Upper lobe of left lung (tissue), 6 donors: ENCODE results near the gene ADD3. TPM values are rescaled to one million over a fixed set of nuclear protein-coding genes. Genes with fewer than 3 reads are reported as not detected.

Experiments
- ATAC-seq, 2 donors: fragments of 200-7000 bp; cut with Tn5 transposase; one replicate each; pipeline ENCODE4 v1.9.1; 2022; ENCODE audit warnings: mild to moderate bottlenecking in 2 of 2, moderate library complexity in 2 of 2; ENCODE audit not compliant: low FRiP score in 2 of 2
- DNase-seq, 2 donors: peaks; one replicate each; pipeline ENCODE4 v3.0.0-alpha.2; 2019 to 2020
- H3K27ac ChIP-seq, 4 donors: fragments of 200-600 bp; sonication (generic); one replicate each; pipeline ENCODE4 v1.5.1; 2016 to 2019
- H3K27me3 ChIP-seq, 4 donors: fragments of 200-600 bp; sonication (generic); one replicate each; pipeline ENCODE4 v1.5.1; 2017 to 2019
- H3K36me3 ChIP-seq, 4 donors: fragments of 200-600 bp; sonication (generic); one replicate each; pipeline ENCODE4 v1.5.1; 2016 to 2019
- H3K4me1 ChIP-seq, 4 donors: fragments of 200-600 bp; sonication (generic); one replicate each; pipeline ENCODE4 v1.5.1; 2018 to 2019
- H3K4me3 ChIP-seq, 4 donors: fragments of 200-600 bp; sonication (generic); one replicate each; pipeline ENCODE4 v1.5.1; 2017 to 2019; ENCODE audit warnings: mild to moderate bottlenecking in 2 of 4, moderate library complexity in 1 of 4
- H3K9me3 ChIP-seq, 4 donors: fragments of 200-600 bp; sonication (generic); one replicate each; pipeline ENCODE4 v1.5.1; 2018 to 2019
- CTCF ChIP-seq, 6 experiments: fragments of 450-650 bp in 4 of 6; fragments of 200-600 bp in 2 of 6; sonication (generic) in 2 of 6; IDR thresholded peaks; one replicate each; pipeline ENCODE4 v1.5.1; 2016 to 2019; ENCODE audit warnings: antibody characterized with exemption in 6 of 6
- EP300 ChIP-seq, 4 donors: sonication (generic); formaldehyde crosslinking; IDR thresholded peaks; one replicate each; pipeline ENCODE4 v1.5.1; 2017; ENCODE audit warnings: antibody characterized with exemption in 4 of 4, control low read depth in 2 of 4
- POLR2A ChIP-seq, 4 donors: fragments of 450-650 bp; IDR thresholded peaks; one replicate each; pipeline ENCODE4 v1.5.1; 2016 to 2017; ENCODE audit warnings: antibody characterized with exemption in 4 of 4, mild to moderate bottlenecking in 2 of 4
- POLR2AphosphoS5 ChIP-seq, 2 donors: sonication (generic); formaldehyde crosslinking; IDR thresholded peaks; one replicate each; pipeline ENCODE4 v1.5.1; 2017; ENCODE audit warnings: antibody characterized with exemption in 2 of 2
- WGBS, 2 donors: methylation state at CpG; one replicate each; pipeline ENCODE4 v1.1.5; 2017 to 2018; 5-methylcytosine and 5-hydroxymethylcytosine counted together
- total RNA-seq, 6 donors: library from RNA; depleted of rRNA in 4 of 6; stranded (reverse); fragments of >200 nt in 4 of 6; gene quantifications; one replicate each; pipeline versions ENCODE4 v1.1.0 to v1.2.1, GENCODE V29; 2016 to 2021
- donor health status: DM: no; HTN: no; CAD: no; lungs with moderate emphysema.
- donor health status: DM: no; HTN: yes; CAD: no; lungs with severe emphysema.

The ADD3 gene
- total RNA-seq, 6 donors from 2014 or later: 34.1 to 229 (median 61.0) TPM

- no peak overlapping the region for H3K27ac ChIP-seq
- ATAC-seq: no peak
Measured at GRCh38 chr10:109988212-109988596, 19.6 kb upstream of the ADD3 start.

DNA sequence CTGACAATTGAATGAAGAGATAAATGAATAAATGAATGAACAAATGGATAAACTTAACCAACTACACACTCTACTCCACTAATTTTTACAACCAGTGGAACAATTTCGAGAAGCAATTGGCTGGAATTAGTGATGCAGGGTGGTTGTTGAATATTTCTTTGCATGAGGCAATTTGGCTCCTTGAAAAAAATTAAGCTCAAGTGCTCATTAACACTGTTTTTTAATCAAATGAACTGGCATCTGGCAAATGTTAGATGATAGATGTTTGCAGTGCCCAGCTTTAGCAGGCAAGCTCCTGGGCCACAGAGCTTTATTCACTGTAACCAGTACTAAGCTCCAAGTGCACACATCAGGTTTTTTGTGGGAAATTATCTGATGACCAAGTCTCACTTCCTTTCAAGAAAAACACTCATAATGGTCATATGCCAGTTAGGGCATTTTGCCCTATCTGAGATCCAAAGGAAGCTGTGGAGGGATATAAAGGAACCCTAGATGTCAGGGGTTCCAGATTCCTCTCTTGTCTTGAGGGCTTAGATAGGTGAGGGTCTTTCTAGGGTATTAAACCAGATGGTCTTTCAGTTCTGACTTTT lies 16.4 kb upstream of the ADD3 start:
- whole genome bisulfite sequencing, 2 donors: 96 to 100% methylated on average over 1 of the region's 1 CpG
- ATAC-seq (no peak), DNase-seq (no peak)
- H3K36me3 ChIP-seq: no peaks in the 10 kb centered on the region
- no peaks in the 10 kb centered on the region for H3K27me3 ChIP-seq
- H3K27ac ChIP-seq: no peak overlapping the region
- no peaks in the 10 kb centered on the region for H3K9me3 ChIP-seq
- no peak overlapping the region for H3K4me3 ChIP-seq
- TF ChIP-seq POLR2AphosphoS5 (IDR thresholded peaks at IDR 0.05): no peak
- no peak for TF ChIP-seq EP300 (IDR thresholded peaks at IDR 0.05)
- no peak for TF ChIP-seq POLR2A (IDR thresholded peaks at IDR 0.05)
- no peak for TF ChIP-seq CTCF (IDR thresholded peaks at IDR 0.05)
- H3K4me1 ChIP-seq: peaks cover 3 to 14% (median 5%) of the 10 kb centered on the region in 4 donors

More at GRCh38 chr10:109988212-109988596, 19.6 kb upstream of the ADD3 start:
- WGBS, 2 donors: 93 to 96% methylated on average over 1 of the region's 1 CpG
- no peaks in the 10 kb centered on the region for H3K27me3 ChIP-seq
- peaks cover 0 to 4% (median 0%) of the 10 kb centered on the region in 4 donors for H3K4me1 ChIP-seq
- DNase-seq: no peak
- TF ChIP-seq EP300 (IDR thresholded peaks at IDR 0.05): no peak
- TF ChIP-seq POLR2AphosphoS5 (IDR thresholded peaks at IDR 0.05): no peak
- TF ChIP-seq CTCF (IDR thresholded peaks at IDR 0.05): no peak
- TF ChIP-seq POLR2A (IDR thresholded peaks at IDR 0.05): no peak
- H3K36me3 ChIP-seq: no peaks in the 10 kb centered on the region
- H3K9me3 ChIP-seq: no peaks in the 10 kb centered on the region
- H3K4me3 ChIP-seq: no peak overlapping the region

DNA sequence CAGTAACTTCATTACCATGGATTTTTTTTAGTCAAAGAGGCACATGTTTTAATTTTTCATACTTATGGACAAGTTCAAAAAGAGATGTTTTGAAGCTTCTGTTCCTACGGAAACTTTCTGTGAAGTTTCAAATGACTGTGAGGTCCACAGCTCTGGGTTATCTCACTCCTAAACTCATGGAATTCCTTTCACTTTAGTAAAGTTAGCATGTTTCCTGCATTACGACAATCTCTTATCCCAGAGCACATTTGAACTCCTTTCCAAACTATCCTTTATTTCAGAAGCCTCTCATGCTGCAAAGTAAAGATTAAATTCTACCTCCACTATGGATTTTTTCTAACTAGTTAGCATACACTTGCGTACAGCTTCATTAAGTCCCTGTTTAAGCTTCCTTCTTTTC lies 15.3 kb upstream of the ADD3 start:
- 67 to 79% methylated on average over 3 of the region's 3 CpGs for WGBS, 2 donors
- H3K4me1 ChIP-seq: peaks cover 9 to 17% (median 10%) of the 10 kb centered on the region in 4 donors
- TF ChIP-seq EP300 (IDR thresholded peaks at IDR 0.05): no peak
- TF ChIP-seq POLR2A (IDR thresholded peaks at IDR 0.05): no peak
- TF ChIP-seq CTCF (IDR thresholded peaks at IDR 0.05): no peak
- TF ChIP-seq POLR2AphosphoS5 (IDR thresholded peaks at IDR 0.05): no peak
- no peaks in the 10 kb centered on the region for H3K27me3 ChIP-seq
- H3K36me3 ChIP-seq: no peaks in the 10 kb centered on the region
- H3K4me3 ChIP-seq: no peak overlapping the region
- DNase-seq: no peak
- no peak overlapping the region for H3K27ac ChIP-seq
- H3K9me3 ChIP-seq: no peaks in the 10 kb centered on the region
- peak in 1 of 2 donors; percentile 80 for ATAC-seq

- 91 to 92% methylated on average over 7 of the region's 7 CpGs for WGBS, 2 donors
- TF ChIP-seq POLR2AphosphoS5 (IDR thresholded peaks at IDR 0.05) (no peak), POLR2A (IDR thresholded peaks at IDR 0.05) (no peak), CTCF (IDR thresholded peaks at IDR 0.05) (no peak), EP300 (IDR thresholded peaks at IDR 0.05) (no peak)
- Histone ChIP-seq H3K27ac (no peak overlapping the region), H3K36me3 (no peaks in the 10 kb centered on the region), H3K27me3 (no peaks in the 10 kb centered on the region), H3K4me1 (peaks cover 9 to 17% (median 10%) of the 10 kb centered on the region in 4 donors), H3K4me3 (no peak overlapping the region), H3K9me3 (no peaks in the 10 kb centered on the region)
- ATAC-seq (no peak), DNase-seq (no peak)
Measured at GRCh38 chr10:109993551-109994330, 14.0 kb upstream of the ADD3 start.
